Left renal cortex interstitium (tissue), 4 donors: ENCODE results near the gene TBC1D21. TPM values are rescaled to one million over a fixed set of nuclear protein-coding genes. Genes with fewer than 3 reads are reported as not detected.

Experiments
- polyA plus RNA-seq, 4 donors: library from polyadenylated mRNA; unstranded; fragments of 120-200 nt; gene quantifications; one replicate each; pipeline ENCODE4 v1.2.1, GENCODE V29; 2013; ENCODE audit not compliant: insufficient read length in 4 of 4

TBC1D21 gene
- polyA plus RNA-seq, 4 donors = not detected

Other genes with a start within 250 kb of the TBC1D21 start
- 100 to 1,000 TPM; 175 to 196 (median 185) TPM for gene NPTN, start 240.2 kb upstream of the TBC1D21 start, polyA plus RNA-seq
- 100 to 1,000 TPM; 152 to 191 (median 176) TPM for gene CD276, start 189.2 kb upstream of the TBC1D21 start, polyA plus RNA-seq
- gene INSYN1, start 120.2 kb upstream of the TBC1D21 start, polyA plus RNA-seq = 10 to 100 TPM; 14.3 to 28.0 (median 24.7) TPM
- gene LOXL1, start 52.9 kb downstream of the TBC1D21 start, polyA plus RNA-seq = 10 to 100 TPM; 72.6 to 86.1 (median 81.9) TPM
- 10 to 100 TPM; 11.2 to 18.0 (median 13.1) TPM for gene STOML1, start 118.7 kb downstream of the TBC1D21 start, polyA plus RNA-seq
- 10 to 100 TPM; 24.7 to 38.9 (median 34.8) TPM for gene PML, start 121.2 kb downstream of the TBC1D21 start, polyA plus RNA-seq
- gene GOLGA6A, start 209.0 kb downstream of the TBC1D21 start, polyA plus RNA-seq = under 1 TPM in 3 of 4 donors, not detected in 1; 0.31 to 0.57 (median 0.39) TPM